Measurements from ENCODE around the gene E2F8.

DNA sequence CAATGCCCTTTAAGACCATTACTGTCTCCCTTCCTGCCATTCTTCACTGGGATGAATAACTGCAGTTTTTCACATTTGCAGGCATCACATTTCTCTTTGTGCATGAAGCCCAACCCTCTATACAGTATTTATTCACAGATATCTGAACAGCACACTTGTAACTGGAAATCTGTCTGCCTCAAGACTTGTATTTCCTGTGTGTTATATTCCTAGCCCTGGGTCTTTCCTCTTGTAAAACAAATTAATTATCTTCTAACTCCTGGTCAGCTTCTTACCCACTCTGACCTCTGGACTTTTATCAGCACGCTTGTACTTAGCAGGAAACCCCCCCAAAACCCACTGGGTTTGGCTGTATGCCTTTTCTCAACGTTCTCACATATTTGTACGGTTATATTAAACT is 41.0 kb downstream of the E2F8 start:
- TF ChIP-seq, protein P1, sequence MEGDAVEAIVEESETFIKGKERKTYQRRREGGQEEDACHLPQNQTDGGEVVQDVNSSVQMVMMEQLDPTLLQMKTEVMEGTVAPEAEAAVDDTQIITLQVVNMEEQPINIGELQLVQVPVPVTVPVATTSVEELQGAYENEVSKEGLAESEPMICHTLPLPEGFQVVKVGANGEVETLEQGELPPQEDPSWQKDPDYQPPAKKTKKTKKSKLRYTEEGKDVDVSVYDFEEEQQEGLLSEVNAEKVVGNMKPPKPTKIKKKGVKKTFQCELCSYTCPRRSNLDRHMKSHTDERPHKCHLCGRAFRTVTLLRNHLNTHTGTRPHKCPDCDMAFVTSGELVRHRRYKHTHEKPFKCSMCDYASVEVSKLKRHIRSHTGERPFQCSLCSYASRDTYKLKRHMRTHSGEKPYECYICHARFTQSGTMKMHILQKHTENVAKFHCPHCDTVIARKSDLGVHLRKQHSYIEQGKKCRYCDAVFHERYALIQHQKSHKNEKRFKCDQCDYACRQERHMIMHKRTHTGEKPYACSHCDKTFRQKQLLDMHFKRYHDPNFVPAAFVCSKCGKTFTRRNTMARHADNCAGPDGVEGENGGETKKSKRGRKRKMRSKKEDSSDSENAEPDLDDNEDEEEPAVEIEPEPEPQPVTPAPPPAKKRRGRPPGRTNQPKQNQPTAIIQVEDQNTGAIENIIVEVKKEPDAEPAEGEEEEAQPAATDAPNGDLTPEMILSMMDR (IDR thresholded peaks at IDR 0.05) = no peak
- TF ChIP-seq EZH2 (IDR thresholded peaks at IDR 0.05; ENCODE audit: borderline replicate concordance, insufficient read depth, low read depth, low read length, poor library complexity, severe bottlenecking) = no peak

All from B cell (primary cell).